Stomach smooth muscle (tissue), 2 donors: Measurements from ENCODE around the gene SREK1.
A peak's percentile ranks its signal among the peaks of the same experiment; 100 is the strongest.

Experiments
- H3K27ac ChIP-seq: one replicate; pipeline ENCODE4 v1.7.0; 2013; ENCODE audit warnings: mild to moderate bottlenecking, low read length, inconsistent platforms
- H3K27me3 ChIP-seq, 2 donors: one replicate each; pipeline ENCODE4 v1.7.0; 2013; ENCODE audit warnings: low read length in 2 of 2; ENCODE audit not compliant: insufficient read depth in 2 of 2, control insufficient read depth in 1 of 2
- H3K36me3 ChIP-seq, 2 donors: one replicate each; pipeline ENCODE4 v1.7.0; 2013; ENCODE audit warnings: low read length in 2 of 2; ENCODE audit not compliant: control insufficient read depth in 2 of 2, insufficient read depth in 2 of 2
- H3K4me1 ChIP-seq: one replicate; pipeline ENCODE4 v1.7.0; 2013; ENCODE audit warnings: low read length; ENCODE audit not compliant: control insufficient read depth, insufficient read depth
- H3K4me3 ChIP-seq, 2 donors: one replicate each; pipeline ENCODE4 v1.7.0; 2013; ENCODE audit warnings: low read length in 2 of 2
- H3K9ac ChIP-seq, 2 donors: one replicate each; pipeline ENCODE4 v1.7.0; 2013; ENCODE audit warnings: low read length in 2 of 2, mild to moderate bottlenecking in 1 of 2
- H3K9me3 ChIP-seq, 2 donors: one replicate each; pipeline ENCODE4 v1.7.0; 2013; ENCODE audit warnings: low read length in 2 of 2; ENCODE audit not compliant: control insufficient read depth in 2 of 2
- donor health status: healthy.
- donor health status: Pancreatic carcinoma.

Gene SREK1

DNA sequence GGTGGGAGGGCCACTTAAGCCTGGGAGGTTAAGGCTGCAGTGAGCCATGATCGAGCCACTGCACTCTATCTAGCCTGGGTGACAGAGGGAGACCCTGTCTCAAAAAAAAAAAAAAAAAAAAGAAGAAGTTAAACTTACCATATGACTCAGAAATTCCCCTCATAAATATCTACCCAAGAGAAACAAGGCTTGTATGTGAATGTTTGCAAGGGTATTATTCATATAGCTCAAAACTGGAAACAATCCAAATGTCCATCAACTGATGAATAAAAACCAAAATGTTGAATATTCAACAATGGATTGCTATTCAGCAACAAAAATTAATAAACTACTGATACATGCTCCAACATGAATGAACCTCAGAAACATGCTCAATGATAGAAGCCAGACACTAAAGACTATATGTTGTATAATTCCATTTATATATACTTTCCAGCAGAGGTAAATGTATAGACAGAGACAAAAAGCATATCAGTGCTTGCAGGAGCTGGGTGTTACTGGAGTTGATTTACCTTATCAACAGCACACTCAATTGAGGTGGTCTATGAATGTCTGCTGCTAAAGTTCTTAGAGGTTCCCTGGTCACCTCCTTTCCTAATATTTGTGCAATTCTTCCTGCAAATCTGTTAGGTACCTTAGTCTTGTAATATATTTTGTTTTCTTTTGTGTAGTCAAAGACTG is 5.3 kb upstream of the SREK1 start:
- H3K36me3 ChIP-seq, result no peaks in the 10 kb centered on the region

DNA sequence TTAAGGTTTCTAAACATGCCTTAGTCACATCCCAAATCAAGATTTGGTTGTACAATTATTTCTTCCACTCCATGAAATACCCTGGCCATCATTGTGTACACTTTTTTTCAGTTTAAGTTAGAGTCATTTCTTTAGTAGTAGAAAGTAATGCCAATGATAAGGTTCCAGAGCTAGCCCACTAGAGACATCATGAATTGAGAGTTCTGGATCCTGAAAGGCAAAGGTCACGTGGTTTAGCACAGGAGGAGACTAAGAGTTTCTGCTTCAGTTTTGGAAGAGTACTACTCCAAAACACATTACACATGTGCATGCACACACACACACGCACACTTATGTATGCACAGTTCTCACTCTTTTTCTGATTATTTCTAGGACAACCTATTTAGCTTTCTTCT is 4.8 kb upstream of the SREK1 start:
- Histone ChIP-seq H3K9ac (no peak overlapping the region), H3K9me3 (no peaks in the 10 kb centered on the region), H3K36me3 (no peaks in the 10 kb centered on the region), H3K27ac (no peak overlapping the region), H3K27me3 (no peaks in the 10 kb centered on the region), H3K4me1 (peaks cover 4% of the 10 kb centered on the region), H3K4me3 (no peak overlapping the region)

More for the DNA sequence above, 5.3 kb upstream of the SREK1 start:
- Histone ChIP-seq H3K27ac (no peak overlapping the region), H3K9me3 (no peaks in the 10 kb centered on the region), H3K4me3 (no peak overlapping the region), H3K4me1 (peaks cover 4% of the 10 kb centered on the region), H3K27me3 (no peaks in the 10 kb centered on the region), H3K9ac (no peak overlapping the region)

DNA sequence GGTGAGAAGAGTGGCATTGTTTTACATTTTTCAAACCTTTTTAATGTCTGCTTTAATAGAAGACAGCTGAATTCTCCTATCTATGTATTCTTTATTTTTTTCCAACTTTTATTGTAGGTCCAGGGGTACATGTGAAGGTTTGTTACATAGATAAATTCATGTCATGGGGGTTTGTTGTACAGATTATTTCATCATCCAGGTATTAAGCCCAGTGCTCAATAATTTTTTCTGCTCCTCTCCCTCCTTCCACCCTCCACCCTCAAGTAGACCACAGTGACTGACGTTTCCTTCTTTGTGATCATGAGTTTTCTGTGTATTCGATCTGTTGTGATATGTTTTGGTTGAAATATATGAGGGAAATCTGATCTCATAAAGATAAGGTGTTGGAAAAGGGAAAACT is 1.7 kb upstream of the SREK1 start:
- Histone ChIP-seq H3K9me3 (no peaks in the 10 kb centered on the region), H3K9ac (no peak overlapping the region), H3K4me1 (peaks cover 12% of the 10 kb centered on the region), H3K27me3 (no peaks in the 10 kb centered on the region), H3K4me3 (no peak overlapping the region), H3K36me3 (no peaks in the 10 kb centered on the region), H3K27ac (no peak overlapping the region)

DNA sequence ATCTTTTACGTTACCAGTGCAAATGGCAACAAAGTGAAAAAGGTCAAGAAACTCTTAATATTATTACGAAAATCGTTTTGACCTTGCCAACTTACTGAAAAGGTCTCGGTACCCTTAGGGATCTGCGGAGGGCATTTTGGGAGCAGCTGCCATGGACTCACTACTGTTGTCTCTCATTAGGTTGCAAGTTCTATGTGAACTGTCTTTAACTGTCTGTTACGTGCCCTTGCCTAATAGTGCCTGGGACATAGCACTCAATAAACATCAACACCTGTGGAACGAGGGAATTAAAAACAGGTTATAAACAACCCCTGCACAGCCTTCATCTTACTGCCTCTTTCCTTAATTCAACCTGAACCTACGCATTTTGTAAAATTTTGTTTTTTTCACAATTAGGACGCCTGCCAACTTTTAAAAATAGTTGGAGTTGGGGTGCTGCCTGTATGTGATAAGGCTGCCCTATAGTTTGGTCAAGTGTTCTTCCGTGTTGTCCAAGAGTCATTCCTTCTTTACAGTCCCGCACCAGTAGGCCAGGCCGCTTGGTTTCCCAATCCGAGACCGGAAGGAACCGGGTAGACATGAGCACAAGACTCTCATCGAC is 527 bp upstream of the SREK1 start:
- Histone ChIP-seq H3K27ac (peak overlapping the region; percentile 94), H3K27me3 (no peaks in the 10 kb centered on the region), H3K4me3 (peak overlapping the region; percentile 92 to 98), H3K36me3 (no peaks in the 10 kb centered on the region), H3K4me1 (peaks cover 12% of the 10 kb centered on the region), H3K9ac (peak overlapping the region; percentile 97 to 99), H3K9me3 (no peaks in the 10 kb centered on the region)

DNA sequence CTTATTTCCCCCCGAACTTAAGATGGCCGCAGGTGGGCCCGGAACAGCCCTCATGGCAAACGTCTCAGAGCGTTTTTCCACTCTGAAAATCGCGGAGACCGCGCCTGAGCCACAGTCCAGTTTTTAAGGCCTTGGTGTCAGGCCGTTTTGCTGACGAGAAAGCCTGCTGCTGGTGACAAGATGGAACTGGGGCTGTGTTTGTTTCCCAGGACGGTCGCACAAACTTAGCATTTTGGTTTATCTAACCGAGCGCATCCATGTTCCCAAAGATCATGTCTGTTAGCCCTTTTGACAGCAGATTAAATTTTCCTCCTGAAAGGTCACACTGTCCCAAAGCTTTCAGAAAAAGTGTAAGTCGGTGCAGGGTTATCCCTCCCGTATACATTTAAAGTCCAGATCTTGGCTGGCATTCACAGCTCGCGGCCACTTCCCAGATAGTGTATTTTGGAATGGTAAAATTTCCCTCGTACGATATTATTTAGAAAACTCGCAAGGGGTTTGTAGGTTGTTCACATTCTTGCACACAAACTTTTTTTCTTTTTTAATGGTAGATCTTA is 812 bp downstream of the SREK1 start:
- H3K9me3 ChIP-seq, result no peaks in the 10 kb centered on the region
- H3K27ac ChIP-seq, result peak overlapping the region; percentile 94
- peaks cover 12% of the 10 kb centered on the region for H3K4me1 ChIP-seq
- peak overlapping the region; percentile 92 to 98 for H3K4me3 ChIP-seq
- H3K27me3 ChIP-seq, result no peaks in the 10 kb centered on the region
- H3K36me3 ChIP-seq, result no peaks in the 10 kb centered on the region
- H3K9ac ChIP-seq, result peak overlapping the region; percentile 97 to 99

DNA sequence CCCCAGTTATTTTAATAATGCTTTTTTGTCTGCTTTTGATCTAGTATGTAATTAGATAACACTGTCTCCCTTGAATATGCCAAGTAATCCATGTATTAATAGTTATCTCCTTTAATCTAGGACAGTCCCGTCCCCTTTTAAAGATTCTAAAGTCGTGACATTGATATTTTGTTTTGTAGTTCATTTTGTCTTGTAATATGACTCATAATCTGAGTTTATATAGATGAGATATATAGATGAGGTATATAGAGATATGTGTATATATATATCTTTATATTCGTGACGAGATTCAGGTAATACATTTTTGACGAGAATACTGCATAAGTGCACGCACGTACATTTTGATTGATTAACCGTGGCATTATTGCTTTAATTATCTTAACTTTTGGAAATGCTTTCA is 1.6 kb downstream of the SREK1 start:
- H3K27me3 ChIP-seq, result no peaks in the 10 kb centered on the region
- H3K4me3 ChIP-seq, result peak overlapping the region; percentile 92 to 98
- peaks cover 12% of the 10 kb centered on the region for H3K4me1 ChIP-seq
- H3K36me3 ChIP-seq, result no peaks in the 10 kb centered on the region
- peak overlapping the region; percentile 94 for H3K27ac ChIP-seq
- H3K9me3 ChIP-seq, result no peaks in the 10 kb centered on the region
- H3K9ac ChIP-seq, result peak overlapping the region; percentile 52 to 99

DNA sequence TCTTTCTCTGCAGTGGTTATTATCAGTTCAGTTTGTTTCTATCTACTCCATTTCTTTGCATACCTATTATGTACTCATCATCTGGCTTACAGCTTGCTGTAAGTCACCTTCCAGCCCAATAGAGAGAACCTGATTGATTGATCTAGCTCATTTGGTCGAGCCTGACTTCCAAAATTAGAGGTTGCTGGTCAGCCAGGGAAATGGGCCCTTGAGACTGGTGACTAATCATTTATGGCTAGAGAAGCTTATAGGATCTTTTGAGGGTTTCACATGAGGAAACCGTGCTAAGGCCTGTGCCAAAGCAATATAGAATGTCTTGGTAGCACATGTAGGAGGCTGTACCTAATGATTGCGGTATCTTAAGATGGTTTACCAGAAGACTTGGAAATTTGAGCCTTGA is 5.8 kb downstream of the SREK1 start:
- Histone ChIP-seq H3K4me1 (peaks cover 8% of the 10 kb centered on the region), H3K27me3 (no peaks in the 10 kb centered on the region), H3K27ac (no peak overlapping the region), H3K36me3 (no peaks in the 10 kb centered on the region), H3K9ac (no peak overlapping the region), H3K4me3 (no peak overlapping the region), H3K9me3 (no peaks in the 10 kb centered on the region)

DNA sequence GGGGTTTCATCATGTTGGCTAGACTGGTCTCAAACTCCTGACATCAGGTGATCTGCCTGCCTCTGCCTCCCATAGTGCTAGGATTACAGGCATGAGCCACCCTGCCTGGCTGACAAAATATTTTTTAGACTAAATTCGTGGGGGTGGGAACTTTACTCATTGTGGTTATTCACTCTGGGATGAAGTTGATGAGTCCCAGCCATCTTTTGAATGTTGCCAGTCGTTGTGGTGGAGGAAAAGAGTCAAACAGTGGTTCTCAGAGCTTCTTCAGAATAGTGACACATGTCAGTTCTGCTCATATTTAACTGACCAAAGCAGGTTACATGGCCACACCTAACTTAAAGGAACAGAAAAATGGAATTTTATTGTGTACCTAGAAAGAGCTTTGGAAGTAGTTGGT is 6.9 kb downstream of the SREK1 start:
- no peak overlapping the region for H3K27ac ChIP-seq
- no peaks in the 10 kb centered on the region for H3K27me3 ChIP-seq
- no peaks in the 10 kb centered on the region for H3K9me3 ChIP-seq
- no peak overlapping the region for H3K4me3 ChIP-seq
- peaks cover 6% of the 10 kb centered on the region for H3K4me1 ChIP-seq
- H3K9ac ChIP-seq, result no peak overlapping the region
- no peaks in the 10 kb centered on the region for H3K36me3 ChIP-seq

DNA sequence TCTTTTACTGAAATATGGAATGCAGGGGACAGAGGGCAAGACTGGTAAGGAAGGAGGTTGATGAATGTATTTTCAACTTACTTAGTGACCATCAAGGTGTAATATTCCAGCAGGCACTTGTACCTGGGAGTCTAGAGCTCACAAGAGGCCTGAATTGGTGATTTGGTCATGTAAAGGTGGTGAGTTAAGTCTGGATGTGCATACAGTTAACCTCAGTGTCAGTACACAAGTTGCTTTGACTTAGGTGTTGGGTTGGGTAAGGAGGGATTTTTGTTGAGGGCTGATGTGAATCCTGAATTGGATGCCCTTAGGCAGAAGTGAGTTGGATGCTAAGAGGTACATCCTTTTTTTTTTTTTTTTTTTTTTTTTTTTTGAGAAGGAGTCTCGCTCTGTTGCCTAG is 7.4 kb downstream of the SREK1 start:
- Histone ChIP-seq H3K4me1 (peaks cover 1% of the 10 kb centered on the region), H3K27me3 (no peaks in the 10 kb centered on the region), H3K27ac (no peak overlapping the region), H3K9me3 (no peaks in the 10 kb centered on the region), H3K9ac (no peak overlapping the region), H3K4me3 (no peak overlapping the region), H3K36me3 (no peaks in the 10 kb centered on the region)

DNA sequence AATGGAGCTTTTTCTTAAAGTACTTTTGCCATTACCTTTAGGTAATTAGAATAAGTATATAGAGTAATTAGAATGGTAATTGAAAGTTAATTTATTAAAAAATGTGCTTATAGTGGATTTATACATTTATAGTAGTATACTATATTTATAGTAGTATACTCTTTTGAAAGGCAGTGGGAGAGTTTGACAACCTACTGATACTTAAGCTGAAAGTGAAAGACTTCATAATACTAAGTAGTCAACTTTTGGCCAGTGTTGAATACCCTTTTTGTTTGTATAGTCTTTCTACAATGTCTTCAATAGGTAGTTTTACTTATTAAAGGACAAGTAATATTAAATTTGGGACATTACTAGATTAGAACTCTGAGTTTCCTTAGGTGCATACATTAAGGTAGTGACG is 12.9 kb downstream of the SREK1 start:
- H3K4me3 ChIP-seq, result no peak overlapping the region
- no peaks in the 10 kb centered on the region for H3K9me3 ChIP-seq
- H3K27me3 ChIP-seq, result no peaks in the 10 kb centered on the region
- peaks cover 3 to 12% of the 10 kb centered on the region in 2 donors for H3K36me3 ChIP-seq
- H3K9ac ChIP-seq, result no peak overlapping the region
- no peaks in the 10 kb centered on the region for H3K4me1 ChIP-seq
- no peak overlapping the region for H3K27ac ChIP-seq

DNA sequence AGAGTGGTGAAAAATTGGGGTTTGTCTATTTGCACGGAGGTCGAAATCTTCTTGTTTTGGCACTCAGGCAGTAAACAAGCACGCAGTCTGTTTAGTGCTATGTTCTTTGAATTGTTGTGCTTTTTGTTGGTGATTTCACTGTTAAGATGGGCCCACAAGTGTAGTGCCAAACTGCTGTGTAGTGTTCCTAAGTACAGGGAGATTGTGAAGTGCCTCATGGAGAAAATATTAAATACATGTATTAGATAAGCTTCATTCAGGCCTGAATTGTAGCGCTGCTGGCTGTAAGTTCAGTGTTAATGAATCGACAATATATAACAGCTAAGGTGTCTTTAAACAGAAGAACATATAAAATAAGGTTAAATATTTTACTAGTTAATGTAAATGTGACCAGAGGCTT is 17.3 kb downstream of the SREK1 start:
- Histone ChIP-seq H3K9ac (no peak overlapping the region), H3K27me3 (no peaks in the 10 kb centered on the region), H3K4me3 (no peak overlapping the region), H3K36me3 (peaks cover 11 to 47% of the 10 kb centered on the region in 2 donors), H3K4me1 (no peaks in the 10 kb centered on the region), H3K9me3 (no peaks in the 10 kb centered on the region), H3K27ac (no peak overlapping the region)
